Measurements from ENCODE around the gene KIAA0319L.

Gene KIAA0319L

GRCh38 chr1:35535243-35535642 is 22.0 kb downstream of the KIAA0319L start:
- no peak for DNase-seq

- DNase-seq: no peak
These were observed 23.6 kb downstream of the KIAA0319L start for GRCh38 chr1:35533586-35533985.

GRCh38 chr1:35532497-35533223 is 24.5 kb downstream of the KIAA0319L start:
- no peak for DNase-seq

- no peak for DNase-seq
These were observed 25.8 kb downstream of the KIAA0319L start for GRCh38 chr1:35531368-35531767.

- DNase-seq: no peak
These were observed 26.3 kb downstream of the KIAA0319L start for GRCh38 chr1:35530946-35531345.

GRCh38 chr1:35530168-35530567 is 27.0 kb downstream of the KIAA0319L start:
- DNase-seq: no peak

- DNase-seq: no peak
These were observed 33.1 kb downstream of the KIAA0319L start for GRCh38 chr1:35524106-35524505.

GRCh38 chr1:35519432-35519831 is 37.8 kb downstream of the KIAA0319L start:
- DNase-seq: no peak

GRCh38 chr1:35518183-35518582 is 39.0 kb downstream of the KIAA0319L start:
- DNase-seq: no peak

GRCh38 chr1:35511305-35511704 is 45.9 kb downstream of the KIAA0319L start:
- no peak for DNase-seq

- DNase-seq: no peak
These were observed 47.6 kb downstream of the KIAA0319L start for GRCh38 chr1:35509558-35509957.

GRCh38 chr1:35507947-35508346 is 49.3 kb downstream of the KIAA0319L start:
- DNase-seq: no peak

- DNase-seq: no peak
These were observed 50.0 kb downstream of the KIAA0319L start for GRCh38 chr1:35506960-35507912.

GRCh38 chr1:35505911-35506798 is 51.0 kb downstream of the KIAA0319L start:
- no peak for DNase-seq

- no peak for DNase-seq
These were observed 55.0 kb downstream of the KIAA0319L start for GRCh38 chr1:35502242-35502641.

GRCh38 chr1:35500439-35500838 is 56.8 kb downstream of the KIAA0319L start:
- no peak for DNase-seq

- DNase-seq: no peak
These were observed 57.5 kb downstream of the KIAA0319L start for GRCh38 chr1:35499652-35500176.

- DNase-seq: no peak
These were observed 58.0 kb downstream of the KIAA0319L start for GRCh38 chr1:35499231-35499630.

- no peak for DNase-seq
These were observed 59.6 kb downstream of the KIAA0319L start for GRCh38 chr1:35497571-35497970.

- no peak for DNase-seq
These were observed 67.0 kb downstream of the KIAA0319L start for GRCh38 chr1:35490250-35490649.

- DNase-seq: peak; percentile 11 to 20
These were observed 68.9 kb downstream of the KIAA0319L start for GRCh38 chr1:35488336-35488735.

GRCh38 chr1:35486858-35487408 is 70.3 kb downstream of the KIAA0319L start:
- DNase-seq: no peak
